DOHH2 (cell line): Measurements from ENCODE around the gene TENT5D.
"Not testable (repeated sequence)": the region's sequence is repeated elsewhere in the genome, so short reads cannot be mapped to it uniquely, and the experiment has no call there.

Source experiments
- CTCF ChIP-seq: fragments of 200-600 bp; sonication (generic); IDR thresholded peaks from one replicate; pipeline ENCODE4 v1.5.1; 2014; ENCODE audit warnings: antibody characterized with exemption, mild to moderate bottlenecking, low read depth, low read length; ENCODE audit not compliant: poor library complexity, severe bottlenecking
- EZH2phosphoT487 ChIP-seq: fragments of 200-600 bp; sonication (generic); IDR thresholded peaks from 2 replicates; pipeline ENCODE4 v1.6.1; 2017; ENCODE audit warnings: borderline replicate concordance, mild to moderate bottlenecking, antibody characterized with exemption, low read length, moderate library complexity, mixed read lengths

- not testable (repeated sequence) for TF ChIP-seq EZH2phosphoT487, CTCF
These were observed 47.9 kb downstream of the TENT5D start for GRCh38 chrX:80468166-80468565.
